ENCODE results near the gene TGM3.
"Not testable (repeated sequence)": the region's sequence is repeated elsewhere in the genome, so short reads cannot be mapped to it uniquely, and the experiment has no call there.

Gene TGM3

DNA sequence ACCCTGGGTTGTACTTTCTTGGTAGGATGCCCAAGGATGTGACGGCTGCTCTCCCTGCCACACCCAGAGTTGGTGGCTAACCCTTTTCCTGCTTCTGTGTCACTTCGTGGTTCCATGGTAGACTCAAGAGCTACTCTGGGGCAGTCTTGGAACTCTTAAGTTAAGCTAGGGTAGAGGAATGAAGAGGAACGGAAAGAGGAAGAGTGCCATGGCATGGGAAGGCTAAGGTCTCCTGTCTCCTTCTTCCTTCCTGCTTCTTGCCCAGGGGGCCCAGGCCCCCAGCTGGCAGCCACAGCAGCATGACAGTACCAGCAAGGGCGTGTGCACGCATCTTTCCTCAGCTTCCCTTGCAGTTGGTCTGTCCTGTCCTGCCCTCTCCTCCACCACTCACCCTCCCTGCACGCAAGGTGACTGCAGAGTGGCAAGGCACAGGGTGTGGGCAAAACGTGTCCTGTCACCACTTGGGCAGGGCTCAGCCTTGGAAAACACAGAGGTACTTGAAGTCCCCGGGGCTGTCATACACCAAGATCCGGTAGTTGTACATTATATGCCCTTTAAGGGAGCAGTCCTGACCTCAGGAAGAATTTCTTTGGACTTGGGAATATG lies 39.8 kb upstream of the TGM3 start:
- DNase-seq (ENCODE audit: low spot score): no peak
- H3K4me3 ChIP-seq: no peak overlapping the region
- no peak overlapping the region for H3K27ac ChIP-seq
- TF ChIP-seq, protein P1, sequence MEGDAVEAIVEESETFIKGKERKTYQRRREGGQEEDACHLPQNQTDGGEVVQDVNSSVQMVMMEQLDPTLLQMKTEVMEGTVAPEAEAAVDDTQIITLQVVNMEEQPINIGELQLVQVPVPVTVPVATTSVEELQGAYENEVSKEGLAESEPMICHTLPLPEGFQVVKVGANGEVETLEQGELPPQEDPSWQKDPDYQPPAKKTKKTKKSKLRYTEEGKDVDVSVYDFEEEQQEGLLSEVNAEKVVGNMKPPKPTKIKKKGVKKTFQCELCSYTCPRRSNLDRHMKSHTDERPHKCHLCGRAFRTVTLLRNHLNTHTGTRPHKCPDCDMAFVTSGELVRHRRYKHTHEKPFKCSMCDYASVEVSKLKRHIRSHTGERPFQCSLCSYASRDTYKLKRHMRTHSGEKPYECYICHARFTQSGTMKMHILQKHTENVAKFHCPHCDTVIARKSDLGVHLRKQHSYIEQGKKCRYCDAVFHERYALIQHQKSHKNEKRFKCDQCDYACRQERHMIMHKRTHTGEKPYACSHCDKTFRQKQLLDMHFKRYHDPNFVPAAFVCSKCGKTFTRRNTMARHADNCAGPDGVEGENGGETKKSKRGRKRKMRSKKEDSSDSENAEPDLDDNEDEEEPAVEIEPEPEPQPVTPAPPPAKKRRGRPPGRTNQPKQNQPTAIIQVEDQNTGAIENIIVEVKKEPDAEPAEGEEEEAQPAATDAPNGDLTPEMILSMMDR (IDR thresholded peaks at IDR 0.05): no peak

DNA sequence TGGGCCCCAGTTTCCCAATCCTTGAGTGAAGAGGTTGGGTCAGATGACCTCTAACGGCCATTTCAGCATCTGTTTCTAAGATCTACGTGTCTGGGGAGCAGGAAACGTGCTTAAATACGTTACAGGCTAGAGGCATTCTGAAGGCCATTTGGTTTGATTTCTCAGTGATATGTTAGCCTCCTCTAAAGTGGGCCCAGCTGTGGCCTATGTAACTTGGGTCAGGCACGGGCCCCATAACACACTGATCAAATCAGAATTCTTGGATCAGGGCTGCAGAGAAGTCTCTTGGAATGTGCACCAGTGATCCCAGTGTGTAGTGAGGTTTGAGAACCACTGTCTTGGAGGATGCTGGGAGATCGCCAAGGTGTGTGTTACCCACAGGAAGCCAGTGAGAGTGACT lies 36.1 kb upstream of the TGM3 start:
- Histone ChIP-seq H3K4me3 (no peak overlapping the region), H3K27ac (no peak overlapping the region)
- TF ChIP-seq, protein P1 (IDR thresholded peaks at IDR 0.05): no peak
- no peak for DNase-seq (ENCODE audit: low spot score)

DNA sequence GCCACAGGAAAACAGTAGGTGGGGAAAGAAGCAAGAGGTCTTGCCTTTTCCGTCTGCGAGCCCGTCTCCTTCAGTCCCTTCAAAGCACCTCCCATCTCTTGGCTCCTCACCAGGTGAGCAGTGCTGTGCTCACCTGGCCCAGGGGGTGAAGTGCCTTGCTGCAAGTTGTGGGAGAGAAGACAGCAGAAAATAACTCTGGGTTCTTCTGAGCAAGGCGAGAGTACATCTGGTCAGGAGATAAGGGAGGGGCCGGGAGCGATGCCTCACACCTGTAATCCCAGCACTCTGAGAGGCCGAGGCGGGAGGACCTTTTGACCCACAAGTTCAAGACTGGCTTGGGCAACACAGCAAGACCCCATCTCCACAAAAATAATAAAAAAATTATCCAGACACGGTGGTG lies 35.6 kb upstream of the TGM3 start:
- no peak overlapping the region for H3K4me3 ChIP-seq
- H3K27ac ChIP-seq: no peak overlapping the region
- TF ChIP-seq, protein P1 (IDR thresholded peaks at IDR 0.05): no peak
- DNase-seq (ENCODE audit: low spot score): no peak

DNA sequence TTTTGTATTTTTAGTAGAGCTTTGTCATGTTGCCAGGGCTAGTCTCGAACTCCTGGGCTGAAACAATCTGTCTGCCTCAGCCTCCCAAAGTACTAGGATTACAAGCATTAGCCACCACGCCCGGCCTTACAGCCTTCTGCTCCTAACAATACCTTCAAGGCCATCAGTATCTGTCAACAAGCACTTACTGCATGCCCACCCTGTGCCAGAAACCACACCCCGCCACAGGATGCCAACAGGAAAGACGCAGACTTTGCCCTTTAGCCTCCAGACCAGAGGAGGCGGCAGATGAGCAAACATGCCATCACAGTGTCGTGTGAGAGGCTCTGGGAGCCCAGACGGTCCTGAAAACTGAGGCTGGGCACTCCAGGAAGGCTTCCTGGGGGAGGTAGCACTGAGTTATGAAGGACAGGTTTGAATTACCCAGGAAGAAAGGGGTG lies 34.7 kb upstream of the TGM3 start:
- Histone ChIP-seq H3K4me3 (no peak overlapping the region), H3K27ac (no peak overlapping the region)
- no peak for DNase-seq (ENCODE audit: low spot score)
- TF ChIP-seq, protein P1 (IDR thresholded peaks at IDR 0.05): no peak

DNA sequence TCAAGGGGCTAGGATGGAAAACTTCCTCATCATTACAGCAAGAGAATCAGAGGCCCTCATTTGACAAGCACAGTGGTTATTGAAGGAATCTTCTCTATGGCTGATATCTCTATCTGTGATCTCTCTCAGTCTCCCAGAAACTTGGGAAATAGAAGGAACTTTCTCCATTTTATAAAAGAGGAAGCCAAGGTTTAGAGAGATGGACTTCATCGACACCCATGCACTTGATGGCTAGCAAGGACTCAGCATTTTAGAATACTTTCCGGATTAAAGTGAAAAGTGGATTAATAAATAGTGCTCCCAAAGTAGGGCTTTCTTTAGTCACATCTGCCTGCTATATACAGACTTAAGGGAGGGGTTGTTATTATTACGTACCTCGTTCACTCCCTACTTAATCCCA lies 34.2 kb upstream of the TGM3 start:
- no peak for DNase-seq (ENCODE audit: low spot score)
- Histone ChIP-seq H3K27ac (no peak overlapping the region), H3K4me3 (no peak overlapping the region)
- TF ChIP-seq, protein P1 (IDR thresholded peaks at IDR 0.05): no peak

DNA sequence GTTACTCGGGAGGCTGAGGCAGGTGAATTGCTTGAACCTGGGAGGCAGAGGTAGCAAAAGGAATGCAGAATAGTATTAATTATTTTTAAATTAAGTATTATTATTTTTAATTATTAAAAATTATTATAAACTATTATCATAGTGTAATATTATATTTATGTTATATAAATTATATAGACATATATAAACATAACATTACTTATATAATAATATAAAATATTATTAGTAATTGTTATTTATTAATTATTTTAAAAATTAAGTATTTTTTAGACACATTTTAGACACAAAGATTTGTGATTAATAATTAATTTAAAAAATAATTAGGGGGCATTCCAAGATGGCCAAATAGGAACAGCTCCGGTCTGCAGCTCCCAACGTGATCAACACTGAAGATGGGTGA lies 31.7 kb upstream of the TGM3 start:
- DNase-seq (ENCODE audit: low spot score): no peak
- H3K4me3 ChIP-seq: no peak overlapping the region
- H3K27ac ChIP-seq: no peak overlapping the region
- TF ChIP-seq, protein P1 (IDR thresholded peaks at IDR 0.05): no peak

DNA sequence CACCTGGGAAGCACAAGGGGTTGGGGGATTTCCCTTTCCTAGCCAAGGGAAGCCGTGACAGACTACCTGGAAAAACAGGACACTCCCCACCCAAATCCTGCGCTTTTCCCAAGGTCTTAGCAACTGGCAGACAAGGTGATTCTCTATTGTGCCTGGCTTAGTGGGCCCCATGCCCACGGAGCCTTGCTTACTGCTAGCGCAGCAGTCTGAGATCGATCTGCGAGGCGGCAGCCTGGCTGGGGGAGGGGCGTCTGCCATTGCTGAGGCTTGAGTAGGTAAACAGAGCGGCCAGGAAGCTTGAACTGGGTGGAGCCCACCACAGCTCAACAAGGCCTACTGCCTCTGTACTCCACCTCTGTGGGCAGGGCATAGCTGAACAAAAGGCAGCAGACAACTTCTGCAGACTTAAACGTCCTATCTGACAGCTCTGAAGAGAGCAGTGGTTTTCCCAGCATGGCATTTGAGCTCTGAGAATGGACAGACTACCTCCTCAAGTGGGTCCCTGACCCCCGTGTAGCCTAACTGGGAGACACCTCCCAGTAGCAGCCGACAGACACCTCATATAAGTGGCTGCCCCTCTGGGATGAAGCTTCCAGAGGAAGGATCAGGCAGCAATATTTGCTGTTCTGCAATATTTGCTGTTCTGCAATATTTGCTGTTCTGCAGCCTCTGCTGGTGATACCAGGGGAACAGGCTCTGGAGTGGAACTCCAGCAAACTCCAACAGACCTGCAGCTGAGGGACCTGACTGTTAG lies 31.0 kb upstream of the TGM3 start:
- not testable (repeated sequence) for H3K27ac ChIP-seq; H3K4me3 ChIP-seq; DNase-seq (ENCODE audit: low spot score)

All from coronary artery (tissue), 2 donors.